LNCaP clone FGC (cell line): ENCODE data around the gene TMEM150B.

Experiments used
- DNase-seq: peaks from one replicate; pipeline ENCODE4 v3.0.0-alpha.2; 2011; ENCODE audit warnings: low read depth
- H3K4me3 ChIP-seq: 2 replicates; pipeline ENCODE4 v1.5.1; 2011; ENCODE audit warnings: mild to moderate bottlenecking, low read depth, low read length, control low read depth
- CTCF ChIP-seq: IDR thresholded peaks from 2 replicates; pipeline ENCODE4 v1.5.1; 2012; ENCODE audit warnings: mild to moderate bottlenecking; ENCODE audit not compliant: control insufficient read depth, insufficient read depth; ENCODE audit errors: extremely low read depth

The TMEM150B gene

GRCh38 chr19:55304980-55305379, 20.2 kb downstream of the TMEM150B start:
- DNase-seq: no peak
- no peak overlapping the region for H3K4me3 ChIP-seq
- TF ChIP-seq CTCF: no peak

- TF ChIP-seq CTCF: no peak
- H3K4me3 ChIP-seq: no peak overlapping the region
- peak; percentile 49 for DNase-seq
Measured at GRCh38 chr19:55304279-55304978, 20.7 kb downstream of the TMEM150B start.

GRCh38 chr19:55303477-55303876, 21.7 kb downstream of the TMEM150B start:
- H3K4me3 ChIP-seq: no peak overlapping the region
- no peak for TF ChIP-seq CTCF
- DNase-seq: no peak

GRCh38 chr19:55302318-55302703, 22.8 kb downstream of the TMEM150B start:
- TF ChIP-seq CTCF: no peak
- peak overlapping the region; percentile 44 for H3K4me3 ChIP-seq
- DNase-seq: no peak

GRCh38 chr19:55301459-55302317, 23.5 kb downstream of the TMEM150B start:
- TF ChIP-seq CTCF: peak; percentile 69
- H3K4me3 ChIP-seq: peak overlapping the region; percentile 44
- DNase-seq: no peak

GRCh38 chr19:55300886-55301458, 24.2 kb downstream of the TMEM150B start:
- no peak for DNase-seq
- no peak for TF ChIP-seq CTCF
- no peak overlapping the region for H3K4me3 ChIP-seq
